GM12872 (cell line): ENCODE measurements around the gene RIMBP2.

Experiments used
- CTCF ChIP-seq: IDR thresholded peaks from 3 replicates; pipeline ENCODE4 v1.5.1; 2011; ENCODE audit warnings: low read depth, mild to moderate bottlenecking, low read length, moderate library complexity; ENCODE audit not compliant: insufficient read depth

The RIMBP2 gene

GRCh38 chr12:130715998-130716968 lies at the start of gene RIMBP2:
RIMBP2 (minus strand) TSS chr12:130716299; CDS start chr12:130479013, 237,286 bp downstream.
- TF ChIP-seq CTCF, result no peak

- no peak for TF ChIP-seq CTCF
These were observed 49.1 kb upstream of the RIMBP2 start for GRCh38 chr12:130765186-130765659.

- no peak for TF ChIP-seq CTCF
These were observed 48.5 kb upstream of the RIMBP2 start for GRCh38 chr12:130764475-130765185.

GRCh38 chr12:130764073-130764472 lies 48.0 kb upstream of the RIMBP2 start:
- TF ChIP-seq CTCF, result no peak

- TF ChIP-seq CTCF, result no peak
These were observed 46.2 kb upstream of the RIMBP2 start for GRCh38 chr12:130762319-130762675.

GRCh38 chr12:130761537-130762318 lies 45.6 kb upstream of the RIMBP2 start:
- TF ChIP-seq CTCF, result peak; percentile 54
